CD14-positive monocyte (primary cell): ENCODE results near the gene TTC28. TPM values are rescaled to one million over a fixed set of nuclear protein-coding genes. Genes with fewer than 3 reads are reported as not detected.
A peak's percentile ranks its signal among the peaks of the same experiment; 100 is the strongest.

ENCODE experiments used
- DNase-seq, 3 donors: peaks; one replicate each; pipeline ENCODE4 v3.0.0-alpha.2; 2011 to 2022
- H2AFZ ChIP-seq: 2 replicates; pipeline ENCODE4 v1.6.0; 2012; ENCODE audit warnings: mild to moderate bottlenecking, low read depth, low read length, inconsistent platforms; ENCODE audit not compliant: insufficient read depth, poor library complexity, severe bottlenecking
- H3K27ac ChIP-seq, 2 donors: 1 replicate in 1 of 2; 2 replicates in 1 of 2; pipeline ENCODE4 v1.5.1; 2012 to 2013; ENCODE audit warnings: low read length in 2 of 2, control low read depth in 1 of 2, inconsistent platforms in 1 of 2, low read depth in 1 of 2, mild to moderate bottlenecking in 1 of 2
- H3K27me3 ChIP-seq, 2 donors: one replicate each; pipeline versions ENCODE4 v1.6.0 to v1.6.1; 2011 to 2013; ENCODE audit warnings: low read length in 2 of 2; ENCODE audit not compliant: control insufficient read depth in 2 of 2, insufficient read depth in 2 of 2
- H3K36me3 ChIP-seq, 2 donors: replicated peaks in 1 of 2; 1 replicate in 1 of 2; 2 replicates in 1 of 2; pipeline versions ENCODE4 v1.5.1 to v1.6.1; 2012 to 2013; ENCODE audit warnings: low read length in 2 of 2, control low read depth in 1 of 2, inconsistent platforms in 1 of 2, mild to moderate bottlenecking in 1 of 2; ENCODE audit not compliant: insufficient read depth in 2 of 2, control insufficient read depth in 1 of 2
- H3K4me1 ChIP-seq, 2 donors: 1 replicate in 1 of 2; 2 replicates in 1 of 2; pipeline versions ENCODE4 v1.5.1 to v1.6.1; 2012 to 2013; ENCODE audit warnings: low read length in 2 of 2, control low read depth in 1 of 2, inconsistent platforms in 1 of 2, mild to moderate bottlenecking in 1 of 2, moderate library complexity in 1 of 2; ENCODE audit not compliant: insufficient read depth in 2 of 2, control insufficient read depth in 1 of 2
- H3K4me2 ChIP-seq: replicated peaks from 2 replicates; pipeline ENCODE3; 2012; ENCODE audit warnings: low read length, moderate library complexity, mild to moderate bottlenecking; ENCODE audit not compliant: poor library complexity, severe bottlenecking; ENCODE audit errors: extremely low read depth
- H3K4me3 ChIP-seq, 3 experiments: fragments of 200-600 bp in 1 of 3; sonication (generic) in 1 of 3; replicated peaks in 1 of 3; 1 replicate in 2 of 3; 2 replicates in 1 of 3; pipeline ENCODE4 v1.5.1; 2011 to 2013; ENCODE audit warnings: low read length in 3 of 3, mild to moderate bottlenecking in 3 of 3, control low read depth in 2 of 3, low read depth in 2 of 3, inconsistent platforms in 1 of 3, moderate library complexity in 1 of 3
- H3K79me2 ChIP-seq: 2 replicates; pipeline ENCODE4 v1.6.0; 2012; ENCODE audit warnings: mild to moderate bottlenecking, control low read depth, inconsistent platforms, low read length, moderate library complexity; ENCODE audit not compliant: insufficient read depth
- H3K9ac ChIP-seq: 2 replicates; pipeline ENCODE4 v1.6.0; 2017; ENCODE audit warnings: low read length, mild to moderate bottlenecking; ENCODE audit not compliant: insufficient read depth, poor library complexity, severe bottlenecking
- H3K9me3 ChIP-seq, 2 donors: replicated peaks in 1 of 2; 1 replicate in 1 of 2; 2 replicates in 1 of 2; pipeline versions ENCODE4 v1.5.1 to v1.6.1; 2012 to 2013; ENCODE audit warnings: low read length in 2 of 2, control low read depth in 1 of 2; ENCODE audit not compliant: control insufficient read depth in 1 of 2, insufficient read depth in 1 of 2
- H4K20me1 ChIP-seq: 2 replicates; pipeline ENCODE4 v1.6.0; 2012; ENCODE audit warnings: mild to moderate bottlenecking, low read length, control low read depth, moderate library complexity; ENCODE audit not compliant: insufficient read depth
- H3K27ac Mint-ChIP-seq, 7 donors: one replicate each; pipeline ENCODE4 v1.8.0; 2020; ENCODE audit warnings: mild to moderate bottlenecking in 7 of 7, mixed read lengths in 7 of 7, moderate library complexity in 6 of 7, inconsistent platforms in 2 of 7
- H3K27me3 Mint-ChIP-seq, 3 donors: one replicate each; pipeline ENCODE4 v1.8.0; 2021 to 2022; ENCODE audit warnings: low read depth in 3 of 3, mild to moderate bottlenecking in 3 of 3, mixed read lengths in 3 of 3, moderate library complexity in 3 of 3, inconsistent platforms in 1 of 3
- H3K36me3 Mint-ChIP-seq, 2 donors: one replicate each; pipeline ENCODE4 v1.8.0; 2020; ENCODE audit warnings: mixed read lengths in 2 of 2, inconsistent platforms in 1 of 2, mild to moderate bottlenecking in 1 of 2
- H3K4me1 Mint-ChIP-seq: one replicate; pipeline ENCODE4 v1.8.0; 2020; ENCODE audit warnings: mild to moderate bottlenecking, mixed read lengths
- H3K4me3 Mint-ChIP-seq, 2 donors: one replicate each; pipeline ENCODE4 v1.8.0; 2020; ENCODE audit warnings: mild to moderate bottlenecking in 2 of 2, mixed read lengths in 2 of 2, moderate library complexity in 1 of 2
- H3K9me3 Mint-ChIP-seq, 7 donors: one replicate each; pipeline ENCODE4 v1.8.0; 2020 to 2022; ENCODE audit warnings: mixed read lengths in 7 of 7, mild to moderate bottlenecking in 6 of 7, moderate library complexity in 6 of 7, inconsistent platforms in 2 of 7
- CTCF ChIP-seq: fragments of 200-600 bp; IDR thresholded peaks from one replicate; pipeline ENCODE4 v1.8.0; 2022; ENCODE audit warnings: antibody characterized with exemption, mild to moderate bottlenecking
- WGBS: methylation state at CpG from one replicate; pipeline ENCODE4 v1.1.5; 2013; ENCODE audit warnings: missing lambda C conversion rate; ENCODE audit not compliant: insufficient coverage; 5-methylcytosine and 5-hydroxymethylcytosine counted together
- intact Hi-C, 2 donors: fragments of 100-400 bp; cut with micrococcal nuclease; formaldehyde crosslinking; loops; one replicate each; pipeline versions ENCODE4 v1.15.0 to v1.15.1; 2023
- polyA plus RNA-seq, 3 donors: library from polyadenylated mRNA; depleted of rRNA in 1 of 3; unstranded in 2 of 3; stranded (reverse) in 1 of 3; fragments of 300-500 nt in 2 of 3; fragments of >200 nt in 1 of 3; fragmentation: Illumina TruSeq in 2 of 3; gene quantifications; 1 replicate in 2 of 3; 2 replicates in 1 of 3; pipeline ENCODE4 v1.2.3, GENCODE V29; 2012 to 2021

Gene TTC28
- polyA plus RNA-seq, 3 donors = 0.24 to 0.61 TPM; not detected in 1

- 94% methylated on average over 32 of the region's 40 CpGs for WGBS
- peaks cover 0 to 1% (median 0%) of the 10 kb centered on the region in 3 donors for H3K27me3 Mint-ChIP-seq
- no peaks in the 10 kb centered on the region for H3K9me3 ChIP-seq
- no peak overlapping the region for H3K4me3 ChIP-seq
- no peaks in the 10 kb centered on the region for H3K9me3 Mint-ChIP-seq
- no peak overlapping the region for H3K9ac ChIP-seq
- no peak overlapping the region for H3K4me3 Mint-ChIP-seq
- no peaks in the 10 kb centered on the region for H4K20me1 ChIP-seq
- H3K27ac ChIP-seq = no peak overlapping the region
- peaks cover 26% of the 10 kb centered on the region for H3K4me1 Mint-ChIP-seq
- no peak for TF ChIP-seq CTCF
- peaks cover 16 to 27% of the 10 kb centered on the region in 2 donors for H3K4me1 ChIP-seq
- intact Hi-C loops = no loop called here
- no peak overlapping the region for H2AFZ ChIP-seq
- no peak for DNase-seq
- no peak overlapping the region for H3K4me2 ChIP-seq
- H3K27me3 ChIP-seq = no peaks in the 10 kb centered on the region
- no peaks in the 10 kb centered on the region for H3K36me3 Mint-ChIP-seq
- H3K79me2 ChIP-seq = no peaks in the 10 kb centered on the region
- no peaks in the 10 kb centered on the region for H3K36me3 ChIP-seq
- no peak overlapping the region for H3K27ac Mint-ChIP-seq
These were observed 680.9 kb downstream of the TTC28 start for GRCh38 chr22:27998511-27999410.

- H3K27ac ChIP-seq = no peak overlapping the region
- DNase-seq = no peak
- intact Hi-C loops = no loop called here
- H3K4me2 ChIP-seq = no peak overlapping the region
- H3K79me2 ChIP-seq = no peaks in the 10 kb centered on the region
- no peak overlapping the region for H3K9ac ChIP-seq
- H3K4me1 Mint-ChIP-seq = peaks cover 14% of the 10 kb centered on the region
- no peaks in the 10 kb centered on the region for H3K27me3 ChIP-seq
- peaks cover 0 to 1% (median 0%) of the 10 kb centered on the region in 3 donors for H3K27me3 Mint-ChIP-seq
- H3K4me3 Mint-ChIP-seq = no peak overlapping the region
- H3K9me3 Mint-ChIP-seq = no peaks in the 10 kb centered on the region
- H3K4me1 ChIP-seq = peaks cover 6 to 14% of the 10 kb centered on the region in 2 donors
- no peaks in the 10 kb centered on the region for H4K20me1 ChIP-seq
- H2AFZ ChIP-seq = no peak overlapping the region
- H3K4me3 ChIP-seq = no peak overlapping the region
- 100% methylated on average over 4 of the region's 4 CpGs for WGBS
- H3K9me3 ChIP-seq = no peaks in the 10 kb centered on the region
- no peaks in the 10 kb centered on the region for H3K36me3 Mint-ChIP-seq
- H3K36me3 ChIP-seq = no peaks in the 10 kb centered on the region
- TF ChIP-seq CTCF = no peak
- peak overlapping the region in 1 of 7 donors; percentile 68 for H3K27ac Mint-ChIP-seq
These were observed 682.1 kb downstream of the TTC28 start for GRCh38 chr22:27997538-27997937.
